Measurements from ENCODE around the gene FOXC2.

FOXC2 gene

DNA sequence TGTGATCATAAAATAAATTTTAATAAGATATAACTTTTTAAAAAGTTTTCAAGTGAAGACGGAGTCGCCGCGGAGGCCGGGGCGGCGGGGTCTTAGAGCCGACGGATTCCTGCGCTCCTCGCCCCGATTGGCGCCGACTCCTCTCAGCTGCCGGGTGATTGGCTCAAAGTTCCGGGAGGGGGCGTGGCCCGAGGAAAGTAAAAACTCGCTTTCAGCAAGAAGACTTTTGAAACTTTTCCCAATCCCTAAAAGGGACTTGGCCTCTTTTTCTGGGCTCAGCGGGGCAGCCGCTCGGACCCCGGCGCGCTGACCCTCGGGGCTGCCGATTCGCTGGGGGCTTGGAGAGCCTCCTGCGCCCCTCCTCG, at the start of gene FOXC2:
FOXC2 (plus strand) TSS at position 229 of the 365 bp plus-strand sequence. CDS start 507 bp downstream, outside the sequence.
- no peak for DNase-seq

DNA sequence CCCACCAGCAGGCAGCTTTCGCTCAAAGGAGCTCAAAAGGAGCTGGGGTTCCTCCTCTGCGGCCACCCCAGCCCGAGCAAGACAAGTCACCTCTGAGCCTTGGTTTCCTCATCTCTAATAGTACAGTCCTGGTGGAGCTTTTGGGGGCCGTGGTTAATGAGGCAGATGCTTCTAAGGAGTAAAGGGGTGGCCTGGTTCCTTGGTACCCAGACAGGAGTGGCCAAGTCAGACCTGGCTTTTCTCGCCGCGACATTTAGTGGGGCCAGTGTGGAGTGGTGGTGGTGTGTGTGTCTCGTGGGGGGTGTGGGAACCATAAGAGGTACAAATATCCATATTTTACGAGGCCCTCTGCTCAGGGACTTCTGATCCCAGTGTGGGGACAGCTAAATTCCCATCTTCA, 49.6 kb upstream of the FOXC2 start:
- DNase-seq = no peak

DNA sequence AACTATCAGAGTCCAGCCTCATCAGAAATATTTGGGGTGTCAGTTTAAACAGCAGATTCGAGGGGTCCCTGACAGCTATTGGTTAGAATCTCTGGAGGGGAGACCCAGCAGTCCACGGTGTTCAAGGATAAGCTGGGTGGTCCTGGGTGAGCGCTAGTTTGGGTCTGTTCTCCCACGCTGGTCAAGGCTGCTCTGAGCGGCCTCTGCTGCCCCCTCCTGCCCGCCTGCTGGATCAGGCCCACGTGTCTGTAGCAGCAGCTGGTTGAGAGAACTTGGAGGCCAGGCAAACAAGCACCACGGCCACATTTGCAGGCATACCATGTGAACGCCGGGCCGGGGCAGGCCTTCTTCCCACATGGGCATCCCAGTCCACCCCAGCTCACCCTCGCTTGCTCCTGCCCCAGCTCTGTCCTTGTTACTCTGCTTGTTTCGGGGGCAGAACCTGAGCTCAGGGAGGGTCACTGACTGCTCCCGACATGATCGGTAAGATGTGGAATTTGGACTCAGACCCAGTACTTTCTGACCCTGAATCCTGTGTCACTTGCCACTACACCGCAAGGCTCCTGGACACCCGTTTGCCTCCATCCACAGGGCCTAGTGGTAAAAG, 48.9 kb upstream of the FOXC2 start:
- peak; percentile 65 for DNase-seq

DNA sequence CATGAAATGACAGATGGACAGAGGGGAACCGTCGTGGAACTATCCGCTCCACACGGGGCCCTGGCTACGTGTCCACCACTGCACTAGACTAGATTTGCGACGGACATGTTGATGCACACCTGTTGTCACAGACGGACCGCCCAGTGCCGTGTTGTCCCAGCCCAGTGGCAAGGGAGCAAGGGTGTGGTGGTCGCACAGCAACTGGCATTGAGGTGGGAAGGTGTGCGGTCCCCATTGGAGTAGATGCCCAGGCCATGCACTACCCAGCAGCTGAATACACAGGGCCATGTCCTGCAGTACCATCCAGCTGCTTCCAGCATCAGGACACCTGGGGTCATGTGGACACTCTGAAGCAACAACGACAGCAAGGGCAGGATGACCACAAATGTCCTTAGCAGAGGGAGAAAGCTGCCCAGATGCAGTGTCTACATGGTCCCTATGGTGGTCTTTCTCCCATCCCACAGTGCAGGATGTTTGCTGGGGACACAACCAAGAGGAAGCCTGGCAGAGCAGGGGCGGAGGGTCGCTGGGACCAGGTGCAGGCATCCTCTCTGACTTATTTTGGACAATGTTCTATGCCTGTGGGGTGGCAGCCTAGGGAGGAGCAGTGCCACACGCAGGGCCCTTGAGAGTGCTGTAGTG, 47.5 kb upstream of the FOXC2 start:
- DNase-seq = no peak

DNA sequence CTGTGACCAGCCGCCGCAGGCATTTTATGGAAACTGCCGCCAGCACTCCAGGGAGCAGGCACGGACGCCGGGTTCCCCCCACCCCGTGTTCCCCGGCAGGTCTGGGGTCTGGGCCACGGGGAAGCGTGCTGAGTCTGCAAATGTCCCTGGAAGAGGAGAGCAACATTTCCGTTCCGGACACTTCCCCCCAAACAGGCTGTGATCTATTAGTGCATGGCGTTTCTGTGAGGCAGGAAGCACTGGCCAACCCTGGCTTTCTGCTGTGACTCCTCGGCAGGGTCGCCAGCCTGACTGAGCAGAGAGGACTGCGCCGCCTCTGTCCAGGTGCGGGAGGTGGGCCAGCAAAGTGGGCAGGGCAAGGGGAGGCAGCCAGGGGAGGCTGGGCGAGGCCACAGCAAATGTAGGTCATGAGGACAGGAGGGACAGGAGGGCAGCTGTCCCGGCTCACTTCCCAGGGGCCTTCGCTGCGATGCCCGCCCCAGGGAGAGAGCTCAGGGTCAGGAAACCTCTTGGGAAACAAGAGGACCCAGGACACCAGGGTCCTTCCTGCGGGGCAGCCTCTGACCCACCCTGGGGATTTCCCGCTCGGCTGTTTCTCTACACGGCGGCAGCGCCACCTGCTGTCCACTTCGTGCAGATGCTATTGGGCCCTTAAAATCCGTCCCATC, 46.8 kb upstream of the FOXC2 start:
- DNase-seq = peak; percentile 57

DNA sequence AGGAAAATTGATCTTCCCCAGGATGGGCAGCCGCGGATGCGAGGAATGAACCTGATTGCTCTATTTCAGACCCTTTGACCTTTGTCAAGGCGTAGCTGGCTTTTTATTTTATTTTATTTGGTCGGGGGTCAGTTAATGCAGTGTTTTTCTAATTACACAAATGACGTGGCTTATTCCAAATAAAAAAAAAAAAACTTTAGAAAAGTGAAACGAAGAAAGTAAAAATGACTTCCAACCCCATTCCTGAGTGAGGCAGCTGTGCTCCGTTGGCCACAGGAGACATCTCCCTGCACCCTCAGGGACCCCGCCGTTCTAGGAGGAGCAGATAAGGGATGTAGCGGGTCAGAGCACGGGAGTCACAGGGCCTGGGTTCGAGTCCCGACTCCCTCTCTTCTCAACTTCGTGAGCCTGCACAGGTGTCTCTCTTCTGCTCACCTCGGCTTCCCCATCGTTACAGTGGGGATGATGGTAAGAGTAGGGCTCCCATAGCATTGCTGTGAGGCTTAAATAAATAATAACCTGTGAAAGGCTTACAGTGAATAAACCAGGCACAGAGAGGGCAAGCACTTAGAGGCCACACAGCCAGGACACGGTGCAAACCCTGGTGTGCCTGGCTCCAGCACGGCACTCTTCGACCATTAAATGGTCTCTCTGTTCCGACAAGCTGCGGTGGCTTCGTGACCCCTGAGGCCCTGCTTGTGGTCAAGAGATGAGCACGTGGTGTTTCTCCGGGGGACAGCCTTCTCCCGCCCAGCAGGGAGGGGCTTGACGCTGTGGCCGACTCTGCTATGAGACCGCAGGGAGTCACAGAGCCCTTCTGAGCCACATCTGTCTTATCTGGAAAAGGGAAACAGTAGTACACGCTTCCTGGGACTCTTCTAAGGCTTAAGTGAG, 46.1 kb upstream of the FOXC2 start:
- no peak for DNase-seq

DNA sequence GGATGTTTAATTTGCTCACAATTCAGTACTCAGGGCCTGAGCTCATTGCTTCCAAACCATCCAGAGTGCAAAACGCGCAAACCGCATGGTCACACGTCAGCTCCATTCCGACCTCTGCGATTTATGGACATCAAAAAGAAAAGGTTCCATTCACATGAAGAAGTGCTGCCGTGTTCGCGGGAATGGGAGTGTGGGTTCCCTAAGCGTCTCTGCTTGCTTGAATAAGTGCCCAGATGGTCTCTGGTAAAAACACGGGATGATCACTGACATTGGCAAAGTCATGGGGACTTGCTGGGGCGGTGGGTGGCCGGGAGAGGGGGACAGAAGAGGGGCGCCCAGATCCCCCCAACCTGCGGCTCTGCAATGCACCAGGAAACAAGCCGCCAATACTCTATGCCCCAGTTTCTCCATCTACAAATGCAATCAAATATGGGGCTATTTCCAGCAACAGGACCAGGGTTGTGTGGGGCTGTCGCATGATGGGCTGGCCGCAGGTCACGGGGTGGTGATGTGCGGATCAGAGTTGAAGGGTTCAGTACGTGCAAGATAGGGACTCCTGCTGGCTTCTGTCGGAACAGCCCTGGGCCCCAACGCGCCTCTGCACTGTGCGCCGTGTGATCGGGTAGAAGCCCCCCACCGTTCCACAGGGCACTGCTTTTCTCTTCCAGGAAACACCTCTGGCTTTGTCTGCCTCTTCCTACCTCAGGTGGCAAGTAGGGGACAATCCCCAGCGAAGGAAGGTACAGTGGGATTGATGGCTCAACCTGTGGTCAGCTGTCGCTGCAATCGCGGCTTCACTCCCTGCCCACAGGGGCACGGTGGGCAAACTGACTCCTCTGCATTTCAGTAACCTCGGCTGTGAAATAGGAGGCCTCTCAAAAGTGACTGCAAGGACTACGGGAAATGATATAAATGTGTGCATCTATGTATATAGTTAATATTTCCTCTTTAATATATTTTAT, 45.1 kb upstream of the FOXC2 start:
- no peak for DNase-seq

DNA sequence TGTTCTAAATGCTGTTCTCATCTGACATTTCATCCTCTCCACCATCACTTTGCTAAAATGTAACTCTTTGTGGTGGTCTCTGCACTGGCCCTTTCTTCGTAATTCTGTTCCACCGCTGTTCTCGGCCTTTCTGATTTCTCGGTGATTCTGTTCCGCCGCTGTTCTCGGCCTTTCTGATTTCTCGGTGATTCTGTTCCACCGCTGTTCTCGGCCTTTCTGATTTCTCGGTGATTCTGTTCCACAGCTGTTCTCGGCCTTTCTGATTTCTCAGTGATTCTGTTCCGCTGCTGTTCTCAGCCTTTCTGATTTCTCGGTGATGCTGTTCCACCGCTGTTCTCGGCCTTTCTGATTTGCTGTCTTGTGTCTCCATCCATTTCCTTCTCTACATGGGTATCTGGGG, 44.0 kb upstream of the FOXC2 start:
- DNase-seq = no peak

DNA sequence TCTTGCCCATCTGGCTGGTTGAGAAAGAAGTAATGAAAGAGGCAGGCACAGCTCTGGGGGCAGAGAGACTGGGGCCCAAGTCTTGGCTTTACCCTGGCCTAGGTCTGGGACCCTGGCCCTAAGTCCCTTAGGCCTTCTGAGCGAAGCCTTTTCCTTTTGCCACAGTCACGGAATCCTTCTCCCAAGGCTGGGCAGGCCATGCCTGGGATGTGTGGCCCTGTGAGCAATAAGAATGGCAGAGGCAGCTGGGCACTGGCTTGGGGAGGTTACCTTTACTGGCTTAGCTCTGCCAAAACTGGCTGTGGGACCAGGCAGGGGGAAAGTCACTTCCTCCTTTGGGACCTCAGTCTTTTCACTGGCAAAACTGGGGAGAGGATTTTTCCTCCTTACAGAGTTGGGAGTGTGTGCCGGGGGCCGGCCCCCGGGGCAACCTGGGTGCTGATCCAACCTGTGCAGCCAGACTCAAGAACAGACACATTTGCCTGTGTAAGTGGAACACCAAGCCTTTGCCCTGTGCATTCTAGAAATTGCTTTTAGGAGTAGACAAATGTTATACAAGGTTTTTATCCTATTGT, 43.4 kb upstream of the FOXC2 start:
- DNase-seq = no peak

DNA sequence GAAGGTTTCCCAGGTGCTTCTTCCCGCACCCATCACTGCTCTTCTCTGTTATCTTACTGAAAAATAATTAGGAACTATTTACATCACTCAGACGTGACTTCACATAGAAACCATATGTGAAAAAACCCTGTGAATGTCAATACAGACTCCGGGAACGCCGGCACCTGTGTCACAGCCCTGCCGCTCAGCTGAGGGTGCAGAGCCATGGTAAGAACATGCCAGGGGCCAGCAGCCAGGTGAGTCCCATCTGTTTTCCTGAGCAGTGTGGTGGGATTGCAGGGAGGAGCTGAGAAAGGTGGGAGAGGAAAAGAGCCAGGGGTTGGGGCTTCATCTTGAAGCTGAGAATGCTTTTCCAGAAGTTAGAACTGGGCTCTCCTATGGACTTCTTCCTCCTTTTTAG, 42.6 kb upstream of the FOXC2 start:
- no peak for DNase-seq

DNA sequence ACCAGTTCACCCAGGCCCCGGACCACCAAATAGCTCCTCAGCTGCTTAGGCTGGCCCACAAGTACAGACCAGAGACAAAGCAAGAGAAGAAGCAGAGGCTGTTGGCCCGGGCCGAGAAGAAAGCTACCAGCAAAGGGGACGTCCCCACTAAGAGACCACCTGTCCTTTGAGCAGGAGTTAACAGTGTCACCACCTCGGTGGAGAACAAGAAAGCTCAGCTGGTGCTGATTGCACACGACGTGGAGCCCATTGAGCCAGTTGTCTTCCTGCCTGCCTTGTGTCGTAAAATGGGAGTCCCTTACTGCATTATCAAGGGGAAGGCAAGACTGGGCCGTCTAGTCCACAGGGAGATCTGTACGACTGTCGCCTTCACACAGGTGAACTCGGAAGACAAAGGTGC, 40.9 kb upstream of the FOXC2 start:
- DNase-seq = no peak

DNA sequence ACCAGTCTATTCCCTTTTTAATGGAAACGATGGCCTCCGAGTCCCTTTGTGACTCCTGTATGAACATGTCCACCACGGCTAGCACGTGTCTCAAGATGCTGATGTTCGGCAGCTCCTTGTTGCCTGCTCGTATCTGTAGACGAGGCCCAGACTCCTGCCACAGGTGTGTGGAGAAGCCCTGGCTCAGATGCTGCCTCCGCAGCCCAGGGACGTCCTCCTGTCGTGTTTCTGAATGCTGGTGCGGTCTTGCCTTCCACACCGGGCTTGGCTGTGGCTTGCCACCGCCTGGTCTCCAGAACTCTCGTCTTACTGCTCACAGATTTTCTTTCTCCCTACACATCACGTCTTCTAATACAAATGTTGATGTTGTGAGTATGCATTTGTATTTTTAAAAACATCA, 39.3 kb upstream of the FOXC2 start:
- DNase-seq = no peak

DNA sequence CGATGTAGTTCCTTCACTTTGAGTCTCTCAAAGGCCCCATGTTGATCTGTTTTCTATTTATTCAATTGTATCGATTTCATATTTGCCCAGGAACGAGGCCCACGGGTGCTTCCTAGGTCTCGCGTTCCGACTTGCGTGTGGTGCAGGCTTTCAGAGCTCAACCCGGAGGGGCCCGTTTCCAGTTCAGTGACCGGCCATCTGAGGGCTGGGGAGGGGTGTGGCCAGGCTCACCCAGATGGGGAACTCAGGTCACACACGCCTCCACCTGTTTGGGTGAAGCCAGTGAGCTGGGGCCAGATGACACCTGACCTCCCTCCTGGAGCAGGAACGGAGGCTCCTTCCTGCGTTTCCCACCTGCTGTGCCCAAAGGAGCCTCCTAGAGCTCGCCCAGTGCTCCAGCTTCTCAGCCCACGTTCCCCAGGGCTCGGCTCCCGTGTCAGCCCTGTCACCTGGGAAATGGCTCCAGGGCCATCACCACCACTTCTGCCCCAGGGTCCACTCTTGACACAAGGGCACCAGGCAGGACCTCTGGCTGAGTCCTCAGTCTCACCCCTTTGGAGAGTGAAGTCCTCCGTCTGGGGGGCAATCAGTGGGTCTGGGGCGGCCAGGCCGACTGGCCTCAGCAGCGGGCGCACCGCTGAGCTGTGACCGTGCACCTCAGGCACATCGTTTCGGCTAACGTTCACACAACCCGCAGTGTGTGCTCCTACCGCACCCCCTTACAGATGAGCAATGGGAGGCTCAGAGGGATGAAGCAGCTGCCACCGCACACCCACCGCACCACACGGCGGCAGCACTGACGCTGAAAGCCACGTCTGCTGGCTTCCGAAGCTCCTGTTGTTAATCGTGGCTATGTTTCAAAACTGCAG, 38.3 kb upstream of the FOXC2 start:
- no peak for DNase-seq

DNA sequence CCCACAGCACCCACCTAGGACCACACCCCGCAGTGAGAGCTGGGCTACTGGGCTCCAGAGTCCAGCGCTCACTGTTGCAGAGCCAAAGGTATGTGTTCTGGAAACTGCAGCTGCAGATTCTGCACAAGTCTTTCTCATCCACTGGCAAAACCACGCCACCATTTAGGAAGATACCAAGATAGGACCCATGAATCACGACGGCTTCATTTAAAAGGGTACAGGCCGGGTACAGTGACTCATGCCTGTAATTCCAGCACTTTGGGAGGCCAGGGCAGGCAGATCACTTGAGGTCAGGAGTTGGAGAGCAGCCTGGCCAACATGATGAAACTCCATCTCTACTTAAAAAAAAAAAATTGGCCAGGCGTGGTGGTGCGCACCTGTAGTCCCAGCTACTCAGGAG, 37.5 kb upstream of the FOXC2 start:
- DNase-seq = no peak

DNA sequence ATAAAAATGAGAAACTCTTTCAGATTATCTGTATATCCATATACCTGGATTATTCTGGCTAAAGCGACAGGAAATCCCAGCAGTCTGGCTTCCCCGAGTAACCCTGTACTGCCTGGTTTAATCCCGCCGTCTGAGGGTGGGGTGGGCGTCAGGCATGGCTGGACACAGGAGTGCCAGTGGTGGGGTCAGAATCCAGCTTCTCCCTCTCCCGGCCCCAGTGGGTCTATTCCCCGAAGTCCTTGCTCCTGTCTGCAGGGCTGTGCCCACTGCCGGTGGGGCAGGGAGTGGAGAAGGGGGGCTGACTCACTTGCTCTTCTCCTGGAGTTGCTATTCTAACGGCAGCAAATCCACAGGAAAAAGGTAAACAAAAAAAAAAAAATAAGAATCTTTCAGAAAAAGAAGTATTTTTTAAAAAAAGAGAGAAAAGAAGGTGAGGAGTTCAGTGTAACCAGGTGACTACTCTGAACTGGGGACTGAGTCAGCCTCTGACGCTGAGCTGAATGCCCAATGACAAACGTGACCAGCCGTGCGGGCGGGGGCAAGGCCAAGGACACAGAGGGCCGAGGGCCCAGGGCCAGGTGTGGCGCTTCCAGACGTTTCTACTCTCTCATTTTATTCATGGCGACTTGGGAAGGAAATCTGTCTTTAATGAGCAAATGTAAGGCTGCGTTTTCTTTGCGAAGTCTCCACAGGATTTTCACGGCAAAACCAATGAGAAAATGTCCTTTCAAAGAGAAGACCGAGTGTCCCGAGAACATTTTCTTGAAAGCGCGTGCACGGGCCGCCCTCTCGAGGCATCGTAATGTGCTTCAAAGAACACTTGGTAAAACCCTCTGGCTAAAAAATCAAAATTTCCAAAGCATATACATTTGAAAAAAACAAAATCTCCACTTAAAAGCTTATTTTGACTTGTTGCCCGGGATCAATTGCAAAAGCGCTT, 36.1 kb upstream of the FOXC2 start:
- no peak for DNase-seq

DNA sequence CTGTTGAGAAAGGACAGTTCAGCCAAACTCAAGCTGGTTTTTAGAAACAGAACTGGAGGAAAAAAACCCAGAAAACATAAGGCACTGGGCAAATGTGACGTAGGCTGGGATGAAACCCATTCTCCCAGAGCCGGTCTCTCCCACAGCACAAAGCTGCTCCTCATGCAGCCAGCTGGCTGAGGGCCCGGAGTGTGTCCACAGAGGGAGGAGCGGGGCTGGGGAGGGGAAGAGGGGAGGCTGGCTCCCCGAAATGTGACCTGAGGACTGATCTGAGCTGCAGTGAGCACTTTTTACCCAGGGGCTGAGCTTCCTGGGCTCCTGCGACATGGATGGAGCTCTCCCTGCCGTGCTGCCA, 35.5 kb upstream of the FOXC2 start:
- DNase-seq = no peak

DNA sequence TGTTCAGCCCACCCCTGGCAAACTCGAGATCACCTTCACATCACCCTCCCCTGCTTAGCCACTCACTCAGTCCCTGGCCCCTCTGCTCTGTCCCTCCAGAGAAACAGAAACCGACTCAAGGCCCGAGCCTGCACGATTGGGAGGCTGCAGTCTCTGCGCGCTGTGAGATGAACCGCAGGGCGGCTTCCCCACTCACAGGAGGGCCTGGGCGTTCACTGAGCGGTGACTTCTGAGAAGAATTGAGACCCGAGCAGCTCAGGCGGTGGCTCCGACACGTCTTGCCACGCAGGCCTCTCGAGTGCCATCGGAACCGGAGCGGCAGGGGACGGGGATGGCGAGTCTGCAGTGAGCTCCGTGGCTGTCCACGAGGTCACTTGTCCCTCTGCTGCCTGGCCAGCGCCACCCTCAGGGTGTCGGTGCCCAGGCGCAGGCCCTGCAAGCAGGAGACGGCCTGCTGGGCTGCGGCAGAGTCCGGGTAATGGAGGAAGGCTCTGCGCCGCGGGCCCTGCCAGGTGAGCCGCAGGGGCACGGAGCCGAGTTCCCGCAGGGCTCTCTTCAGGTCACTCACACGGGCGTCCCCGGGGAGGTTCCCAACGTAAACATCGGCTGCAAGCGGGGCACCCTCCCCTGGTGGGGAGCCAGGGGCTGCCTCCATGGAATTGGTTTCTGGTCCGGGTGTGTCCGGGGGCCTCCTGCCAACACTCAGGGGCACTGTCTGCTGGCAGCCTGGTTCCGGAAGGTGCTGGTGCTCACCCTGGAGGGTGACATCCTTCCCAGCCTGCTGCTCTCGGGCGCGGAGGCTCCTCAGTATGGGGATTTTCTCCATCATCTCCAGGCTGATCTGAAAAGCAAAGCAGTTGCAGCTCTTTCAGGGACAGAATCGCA, 34.7 kb upstream of the FOXC2 start:
- no peak for DNase-seq

DNA sequence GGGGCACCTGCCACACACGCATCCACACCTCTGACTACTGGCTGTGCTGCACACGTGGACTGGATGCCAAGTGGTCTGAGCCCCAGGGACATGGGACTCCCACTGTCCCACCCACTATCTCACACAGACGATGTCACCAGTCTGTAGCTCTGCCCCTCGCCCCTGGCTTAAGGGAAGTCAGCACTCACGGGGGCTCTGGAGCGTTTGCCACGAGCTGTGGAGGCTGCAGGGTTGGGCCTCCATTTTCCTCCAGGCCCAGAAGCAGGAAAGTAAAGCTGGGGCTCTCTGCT, 34.2 kb upstream of the FOXC2 start:
- DNase-seq = no peak

DNA sequence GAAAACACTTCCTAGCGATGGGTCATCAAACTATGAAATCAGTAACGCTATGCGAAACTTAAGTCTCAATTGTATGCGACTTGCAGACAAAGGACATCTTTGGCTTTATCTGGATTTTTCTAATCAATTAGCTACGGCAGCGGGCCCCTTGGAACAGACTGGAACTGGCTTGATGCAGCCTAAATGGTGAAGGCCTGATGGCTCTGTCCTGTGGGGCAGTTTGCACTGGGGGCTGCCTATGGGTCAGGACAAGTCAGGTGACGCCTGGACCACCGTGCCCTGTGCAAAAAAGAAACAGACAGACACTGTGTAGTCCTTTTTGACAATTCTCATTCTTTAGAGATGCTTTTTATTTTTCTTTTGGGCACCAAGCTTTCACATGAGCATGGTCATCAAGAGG, 33.6 kb upstream of the FOXC2 start:
- no peak for DNase-seq
